Activated CD8-positive, alpha-beta memory T cell treated with anti-CD3 and anti-CD28 coated beads for 1 hour (primary cell): ENCODE measurements around the gene CIROP.

Source experiments
- DNase-seq, 2 donors: peaks; one replicate each; pipeline ENCODE4 v3.0.0-alpha.2; 2020; ENCODE audit warnings: low read depth in 1 of 2; ENCODE audit errors: extremely low read depth in 1 of 2

The CIROP gene

DNA sequence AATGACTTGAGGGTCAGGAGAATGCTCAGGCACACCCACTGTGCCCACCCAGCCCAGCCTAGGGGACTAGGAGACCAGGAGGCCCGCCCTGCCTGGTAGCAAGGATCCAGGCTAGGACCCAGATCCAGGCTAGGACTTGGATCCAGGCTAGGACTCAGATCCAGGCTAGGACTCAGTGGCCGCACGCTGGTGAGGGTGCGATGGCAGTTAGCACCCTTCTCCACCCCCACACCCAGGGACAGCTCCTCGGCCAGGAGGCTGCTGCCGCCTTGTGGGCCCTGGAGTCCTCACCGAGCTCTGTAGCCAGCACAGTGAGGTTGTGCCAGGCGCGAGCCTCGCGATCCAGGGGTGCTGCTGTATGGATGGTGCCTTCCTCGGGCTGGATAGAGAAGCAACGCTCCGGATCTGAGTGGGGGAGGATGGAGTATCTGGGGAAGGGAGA, 52.6 kb downstream of the CIROP start:
- DNase-seq, result no peak

DNA sequence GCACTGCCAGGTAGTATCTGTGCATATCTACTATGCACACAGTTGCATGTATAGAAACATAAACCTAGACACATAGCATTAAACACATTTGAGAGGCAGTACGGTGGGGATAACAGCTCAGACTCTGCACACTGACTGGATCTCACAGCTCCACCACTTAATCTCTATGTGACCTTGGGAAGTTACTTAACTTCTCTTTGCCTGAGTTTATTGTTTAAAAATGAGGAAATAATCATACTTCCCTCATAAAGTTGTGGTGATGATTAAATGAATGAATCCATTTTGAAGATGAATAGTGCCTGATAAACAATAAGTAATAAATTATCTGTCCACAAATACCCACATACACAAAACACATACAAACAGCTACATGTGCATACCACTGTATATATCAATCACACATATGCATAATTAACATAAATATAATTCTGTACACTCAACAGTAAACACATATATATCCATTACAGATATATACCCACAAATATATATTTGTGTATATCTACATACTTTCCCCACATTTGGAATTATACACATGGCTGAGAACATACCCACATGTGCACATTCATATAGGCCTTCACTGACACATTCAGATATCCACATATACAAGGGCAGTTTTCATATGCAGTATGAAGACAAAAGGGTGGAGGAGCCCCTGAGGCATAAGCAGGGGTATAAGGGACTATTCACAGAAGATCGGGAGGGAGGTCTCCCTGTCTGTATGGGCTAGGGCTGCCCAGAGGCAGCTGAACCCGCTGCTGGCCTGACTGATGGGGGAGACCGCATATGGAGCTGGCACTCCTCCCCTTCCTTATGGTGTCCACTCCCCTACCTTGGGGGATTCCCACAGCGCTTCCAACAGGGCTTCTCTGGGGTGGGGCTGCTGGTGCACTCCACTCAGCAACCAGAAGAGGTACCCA, 53.4 kb downstream of the CIROP start:
- no peak for DNase-seq
